Fibroblast of gingiva (primary cell): ENCODE results near the gene TUT1.
"Not testable (repeated sequence)": the region's sequence is repeated elsewhere in the genome, so short reads cannot be mapped to it uniquely, and the experiment has no call there.

Experiments used
- DNase-seq: peaks from one replicate; pipeline ENCODE4 v3.0.0-alpha.2; 2011; ENCODE audit warnings: low read depth

Gene TUT1

DNA sequence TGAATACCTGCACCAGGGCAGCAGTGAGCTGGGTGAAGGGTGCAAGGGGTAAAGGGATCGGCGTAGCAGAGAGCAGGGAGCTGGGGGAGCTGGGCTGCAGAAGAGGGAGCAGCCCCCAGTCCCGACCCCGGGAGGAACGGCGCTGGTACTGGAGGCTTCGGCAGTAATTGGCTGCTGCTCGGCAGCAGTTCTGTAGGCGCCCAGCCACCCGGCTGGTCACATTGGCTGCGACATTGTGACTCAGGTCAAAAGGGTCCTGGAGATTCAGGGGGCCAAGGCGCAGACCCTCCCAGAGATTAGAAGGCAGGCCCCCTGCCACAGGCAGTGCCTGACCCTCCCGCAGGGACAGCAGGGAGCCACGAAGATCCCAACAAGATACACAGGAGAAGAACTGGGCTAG lies 15.5 kb downstream of the TUT1 start:
- DNase-seq, result no peak

DNA sequence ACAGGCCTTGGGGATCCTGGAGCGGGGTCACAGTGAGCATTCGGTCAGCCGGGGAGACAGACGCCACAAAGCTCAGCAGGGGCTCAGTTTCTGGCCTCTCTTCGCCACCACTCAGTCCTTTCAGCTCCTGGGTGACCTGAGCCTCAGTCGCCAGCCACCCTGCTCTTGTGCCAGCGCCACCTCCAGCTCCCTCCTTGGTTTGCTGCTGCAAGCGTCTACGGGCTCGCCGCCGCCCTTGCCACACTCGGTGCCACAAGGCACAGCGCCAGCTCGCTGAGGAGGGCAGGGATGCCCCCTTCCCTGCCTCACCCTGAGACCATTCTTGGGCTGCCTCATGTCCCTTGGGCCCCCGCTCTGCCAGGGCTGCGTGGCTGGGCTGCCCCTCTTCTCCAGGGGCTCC lies 16.2 kb downstream of the TUT1 start:
- no peak for DNase-seq

DNA sequence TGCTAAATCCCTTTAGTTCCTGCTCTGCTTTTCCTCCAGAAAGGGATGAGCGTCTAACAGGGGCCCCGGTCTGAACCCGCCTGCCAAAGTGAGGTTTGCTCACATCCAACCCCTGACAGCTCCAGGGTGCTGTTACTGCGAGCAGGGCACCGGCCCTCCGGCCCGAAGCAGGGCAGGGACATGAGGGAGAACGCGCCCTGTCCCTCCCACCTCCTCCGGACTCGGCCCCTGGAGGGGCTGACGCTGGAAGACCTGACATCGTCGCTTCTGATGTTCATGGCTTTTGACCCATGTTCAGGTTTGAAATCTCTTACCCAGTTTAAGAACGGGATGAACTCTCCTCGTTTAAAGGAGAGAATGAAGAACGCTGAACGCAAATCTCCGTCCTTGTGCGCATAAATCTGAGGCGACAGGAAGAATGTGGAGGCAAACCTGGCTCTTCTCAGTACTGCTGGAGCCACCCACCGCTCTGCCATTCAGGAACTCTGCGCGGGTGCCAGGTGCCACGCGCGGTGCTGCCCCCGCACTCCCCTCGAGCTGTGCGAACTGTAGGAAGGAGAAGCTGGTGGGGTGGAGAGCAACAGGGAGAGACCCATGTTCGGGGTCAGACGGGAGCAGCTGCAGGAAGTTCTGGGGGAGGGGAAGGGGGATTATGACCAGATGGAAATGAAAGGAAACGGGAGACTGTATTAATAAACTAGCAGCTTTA lies 16.8 kb downstream of the TUT1 start:
- DNase-seq, result no peak

- DNase-seq, result peak; percentile 100
Measured at GRCh38 chr11:62573592-62574362, 17.5 kb downstream of the TUT1 start, which contains the start of gene EEF1G. TSS of gene EEF1G (minus strand) at chr11:62573891. CDS start at chr11:62573842, 49 bp downstream.

GRCh38 chr11:62573006-62573591 lies 18.2 kb downstream of the TUT1 start:
- no peak for DNase-seq

- no peak for DNase-seq
Measured at GRCh38 chr11:62572431-62572830, 18.9 kb downstream of the TUT1 start.

DNA sequence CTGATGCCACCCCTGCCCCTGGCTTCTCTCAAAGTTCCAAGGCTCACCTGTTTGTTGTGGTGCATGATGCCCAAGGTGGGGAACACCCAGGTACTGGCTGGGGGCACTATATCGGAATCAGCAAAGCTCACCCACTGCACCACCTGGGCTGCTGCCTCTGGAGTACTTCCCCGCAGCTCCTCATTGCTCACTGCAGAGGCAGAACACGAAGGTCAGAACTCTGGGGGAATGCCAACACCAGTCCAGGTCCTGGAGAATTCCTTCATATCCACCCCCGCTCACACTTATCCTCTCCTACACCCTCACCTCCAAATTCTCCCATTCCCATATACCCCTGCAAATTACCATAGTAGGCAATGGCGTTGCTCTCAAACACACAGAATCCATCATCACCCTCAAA lies 19.8 kb downstream of the TUT1 start:
- not testable (repeated sequence) for DNase-seq

GRCh38 chr11:62570903-62571302 lies 20.4 kb downstream of the TUT1 start:
- DNase-seq, result not testable (repeated sequence)

DNA sequence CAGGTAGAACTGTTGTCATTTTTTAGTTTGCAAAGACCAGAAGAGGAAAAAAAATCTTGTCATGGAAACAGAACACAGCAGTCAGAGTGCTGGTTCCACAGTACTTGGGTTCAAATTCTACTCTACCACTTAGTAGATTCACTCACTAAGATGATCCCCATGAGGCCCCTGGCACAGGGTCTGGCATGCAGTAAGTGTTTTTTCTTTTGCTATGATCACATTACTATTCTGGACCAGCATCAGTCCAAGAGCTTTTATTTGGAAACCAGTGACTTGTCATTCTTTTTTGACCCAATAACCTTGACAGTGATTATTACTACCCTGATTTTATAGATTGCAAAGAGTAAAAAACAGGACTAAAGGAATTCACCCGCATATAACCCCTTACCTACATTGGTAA lies 21.7 kb downstream of the TUT1 start:
- DNase-seq, result peak; percentile 50

DNA sequence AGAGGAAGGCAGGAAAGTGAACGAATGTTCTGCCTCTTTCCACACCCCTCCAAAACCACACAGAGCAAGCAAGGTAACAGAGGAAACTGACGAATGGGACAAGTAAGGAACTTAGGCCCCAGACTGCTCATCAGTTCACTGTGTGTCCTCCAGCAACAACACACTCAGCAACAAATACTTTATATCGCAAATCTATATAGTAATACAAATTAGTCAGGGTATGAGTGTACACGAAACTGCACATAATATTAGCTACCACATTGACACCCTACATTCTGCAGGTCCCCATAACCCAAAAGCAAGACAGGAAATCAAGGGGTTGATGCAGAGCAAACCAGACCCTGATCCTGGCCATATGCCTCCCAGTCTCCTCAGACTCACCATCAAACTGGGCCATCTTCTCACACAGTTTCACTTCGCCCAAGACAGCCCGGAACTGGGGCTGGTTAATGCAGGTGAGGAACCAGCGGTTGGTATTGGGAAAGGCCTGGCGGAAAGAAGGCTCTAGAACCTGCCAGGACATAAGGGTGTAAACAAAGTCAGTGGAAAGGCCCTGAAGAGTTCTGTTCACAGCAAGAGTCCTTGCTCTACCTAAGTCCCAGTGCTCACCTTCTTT lies 24.2 kb downstream of the TUT1 start:
- no peak for DNase-seq

- DNase-seq, result no peak
Measured at GRCh38 chr11:62566247-62566646, 25.1 kb downstream of the TUT1 start.

DNA sequence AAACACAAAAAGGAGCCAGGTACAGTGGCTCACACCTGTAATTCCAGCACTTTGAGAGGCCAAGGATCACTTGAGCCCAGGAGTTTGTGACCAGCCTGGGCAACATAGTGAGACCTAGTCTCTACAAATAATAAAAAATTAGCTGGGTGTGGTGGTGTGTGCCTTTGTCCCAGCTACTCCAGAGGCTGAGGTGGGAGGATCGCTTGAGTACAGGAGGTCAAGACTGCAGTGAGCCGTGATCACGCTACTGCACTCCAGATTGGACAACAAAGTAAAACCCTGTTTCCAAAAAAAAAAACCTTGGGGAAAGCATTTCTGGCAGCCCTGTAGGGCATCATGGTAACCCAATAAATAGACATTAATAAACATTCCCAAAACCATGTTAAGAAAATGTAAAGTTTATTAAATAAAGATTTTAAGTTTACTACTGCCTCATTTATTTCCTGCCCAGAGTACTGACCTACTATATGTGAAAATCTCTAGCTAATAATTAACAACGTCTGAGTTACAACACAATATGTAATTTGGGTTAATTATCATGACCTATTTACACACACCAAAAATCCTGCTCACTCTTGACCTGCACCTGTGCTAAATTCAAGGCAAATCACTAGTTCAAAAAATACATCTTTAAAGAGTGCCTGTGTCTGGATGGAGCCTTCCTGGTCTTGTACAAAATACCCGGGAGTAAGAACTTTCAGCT lies 26.1 kb downstream of the TUT1 start:
- no peak for DNase-seq

DNA sequence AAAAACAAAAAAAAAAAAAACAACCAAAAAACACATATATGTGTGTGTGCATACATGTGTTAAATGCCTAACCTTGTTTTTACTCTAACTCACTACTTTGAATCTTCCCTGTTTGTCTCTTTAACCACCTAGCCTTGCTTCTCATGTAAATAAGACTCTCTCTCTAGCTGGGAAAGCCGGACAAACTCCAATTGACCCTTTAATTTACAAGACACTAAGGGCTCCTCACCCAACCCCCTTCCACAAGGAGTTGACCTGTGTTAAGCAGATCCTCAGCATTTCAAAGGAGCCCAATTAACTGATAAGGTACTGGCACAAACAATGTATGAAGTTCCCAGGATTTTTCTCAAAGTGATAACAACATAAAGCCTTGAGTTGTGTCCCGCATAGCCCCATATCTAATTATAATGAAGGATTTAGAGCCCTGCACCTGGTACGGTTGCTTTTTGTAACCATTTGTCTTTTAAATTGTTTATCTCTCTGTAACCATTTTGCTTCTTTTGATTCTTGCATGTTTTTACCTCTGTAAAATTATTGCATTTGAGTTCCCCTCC lies 29.6 kb downstream of the TUT1 start:
- not testable (repeated sequence) for DNase-seq

GRCh38 chr11:62560566-62561103 lies 30.7 kb downstream of the TUT1 start:
- DNase-seq, result peak; percentile 98

DNA sequence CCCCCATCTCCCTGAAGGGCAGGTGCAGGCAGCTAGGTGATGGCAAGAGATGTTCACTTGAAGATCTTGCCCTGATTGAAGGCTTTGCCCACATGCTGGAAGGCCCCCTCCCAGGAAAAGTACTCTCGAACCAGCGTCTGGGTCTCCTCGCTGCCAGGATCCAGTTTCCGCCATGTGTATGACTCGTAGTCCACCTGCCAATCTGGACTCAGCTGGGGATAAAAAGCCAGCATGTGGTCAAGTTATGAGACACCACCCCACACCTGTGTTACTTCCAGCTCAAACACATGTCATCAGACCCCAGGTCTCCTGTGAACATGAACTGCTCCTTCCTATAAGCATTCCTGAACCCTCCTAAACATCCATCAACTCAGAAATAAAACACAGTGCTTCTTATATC lies 31.7 kb downstream of the TUT1 start:
- not testable (repeated sequence) for DNase-seq

GRCh38 chr11:62559204-62559603 lies 32.1 kb downstream of the TUT1 start:
- no peak for DNase-seq

DNA sequence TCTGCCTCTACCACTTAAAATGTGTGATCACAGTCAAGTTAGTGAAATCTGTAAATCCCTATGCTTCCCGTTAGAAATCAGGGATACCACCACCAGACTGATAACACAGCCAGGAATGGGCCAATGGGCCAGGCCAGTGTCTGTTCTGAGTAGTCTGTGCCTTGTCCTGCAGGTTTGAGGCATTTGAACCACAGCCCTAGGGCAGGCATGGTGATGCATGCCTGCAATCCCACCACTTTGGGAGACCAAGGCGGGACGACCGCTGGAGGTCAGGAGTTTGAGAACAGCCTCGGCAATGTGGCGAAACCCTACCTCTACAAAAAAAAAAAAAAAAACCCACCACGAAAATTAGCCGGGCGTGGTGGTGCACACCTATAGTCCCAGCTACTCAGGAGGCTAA lies 32.7 kb downstream of the TUT1 start:
- no peak for DNase-seq

DNA sequence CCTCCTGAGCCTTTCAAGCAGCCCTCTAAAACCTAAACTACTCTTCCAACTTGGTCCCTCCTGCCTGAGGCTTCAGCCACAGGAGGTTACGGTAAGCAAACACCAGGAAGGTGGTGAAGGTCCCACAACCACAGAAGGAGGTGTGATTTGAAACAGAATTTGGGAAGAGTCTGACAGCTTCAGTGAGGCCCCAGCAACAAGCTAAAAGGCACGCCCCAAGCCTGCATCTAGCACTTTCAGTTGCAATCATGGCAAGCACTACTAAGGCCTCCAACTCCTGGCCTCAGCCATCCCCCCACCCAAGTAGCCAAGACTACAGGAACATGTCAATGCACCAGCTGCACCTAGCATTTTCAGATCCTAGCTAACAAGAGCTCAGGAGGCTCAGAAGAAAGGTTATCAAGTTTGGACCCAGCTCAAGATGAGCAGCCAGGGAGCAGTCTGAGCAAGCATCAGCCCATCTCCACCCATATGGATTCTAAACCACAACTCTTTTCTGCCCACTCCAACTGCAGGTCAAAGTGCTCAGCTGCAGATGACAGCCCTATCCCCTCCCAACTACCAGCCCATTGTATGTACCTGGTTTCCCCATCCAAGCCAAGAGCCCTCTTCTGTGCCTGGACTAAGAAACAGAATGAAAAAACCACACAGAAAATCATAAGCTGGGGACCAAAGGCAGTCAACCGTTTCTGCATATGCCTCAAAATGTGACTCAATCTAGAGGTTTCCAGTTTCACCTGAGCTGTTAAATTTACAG lies 34.3 kb downstream of the TUT1 start:
- DNase-seq, result no peak

GRCh38 chr11:62556108-62556874 lies 35.0 kb downstream of the TUT1 start:
- DNase-seq, result peak; percentile 98
